HepG2 (cell line): ENCODE data around the gene NAALADL1. TPM values are rescaled to one million over a fixed set of nuclear protein-coding genes. Genes with fewer than 3 reads are reported as not detected.

Experiments
- CBX5 ChIP-seq: sonication (generic); formaldehyde crosslinking; IDR thresholded peaks from 2 replicates; pipeline ENCODE4 v1.4.0; 2020; ENCODE audit warnings: missing genetic modification reagents, borderline replicate concordance
- CHD2 ChIP-seq: IDR thresholded peaks from 2 replicates; pipeline ENCODE4 v1.6.1; 2011; ENCODE audit warnings: low read depth, low read length, improper control_type of control experiment
- GFI1 ChIP-seq: sonication (generic); formaldehyde crosslinking; IDR thresholded peaks from 2 replicates; pipeline ENCODE4 v1.5.0; 2020; ENCODE audit warnings: missing genetic modification reagents, mild to moderate bottlenecking, borderline replicate concordance
- IKZF4 ChIP-seq: sonication (generic); formaldehyde crosslinking; IDR thresholded peaks from 2 replicates; pipeline ENCODE4 v1.5.1; 2020; ENCODE audit warnings: borderline replicate concordance, mild to moderate bottlenecking, low read depth, missing genetic modification reagents; ENCODE audit errors: not compliant biosample characterization
- MXI1 ChIP-seq: IDR thresholded peaks from 3 replicates; pipeline ENCODE4 v1.6.1; 2012; ENCODE audit warnings: low read depth, low read length, inconsistent platforms, borderline replicate concordance
- POLR2G ChIP-seq: fragments of 200-400 bp; formaldehyde crosslinking; IDR thresholded peaks from 2 replicates; pipeline ENCODE4 v1.6.1; 2018; ENCODE audit warnings: mild to moderate bottlenecking, low read depth, low read length, moderate library complexity
- ZBTB3 ChIP-seq: sonication (generic); formaldehyde crosslinking; IDR thresholded peaks from 2 replicates; pipeline ENCODE4 v1.4.0; 2020; ENCODE audit warnings: low read depth, mild to moderate bottlenecking, moderate library complexity, missing genetic modification reagents, borderline replicate concordance
- ZFX ChIP-seq: sonication (generic); formaldehyde crosslinking; IDR thresholded peaks from 2 replicates; pipeline ENCODE4 v1.4.0; 2020; ENCODE audit warnings: mild to moderate bottlenecking, low read depth, missing genetic modification reagents, moderate library complexity
- ZNF12 ChIP-seq: sonication (generic); formaldehyde crosslinking; IDR thresholded peaks from 2 replicates; pipeline ENCODE4 v1.5.0; 2020; ENCODE audit warnings: missing genetic modification reagents
- ZNF3 ChIP-seq: IDR thresholded peaks from 2 replicates; pipeline ENCODE4 v1.7.0; 2017; ENCODE audit warnings: inconsistent platforms
- ZNF501 ChIP-seq: sonication (generic); formaldehyde crosslinking; IDR thresholded peaks from 2 replicates; pipeline ENCODE4 v1.5.1; 2020; ENCODE audit warnings: mild to moderate bottlenecking, moderate library complexity, missing genetic modification reagents
- ZNF546 ChIP-seq: sonication (generic); formaldehyde crosslinking; conservative IDR thresholded peaks from 2 replicates; pipeline ENCODE4 v1.8.1; 2023; ENCODE audit warnings: mild to moderate bottlenecking, missing genetic modification reagents
- ZNF605 ChIP-seq: sonication (generic); formaldehyde crosslinking; IDR thresholded peaks from 2 replicates; pipeline ENCODE4 v1.8.0; 2022; ENCODE audit warnings: mild to moderate bottlenecking, missing genetic modification reagents
- polyA plus RNA-seq, 8 experiments: library from polyadenylated mRNA; depleted of rRNA in 3 of 8; stranded (reverse) in 7 of 8; unstranded in 1 of 8; fragments of >200 nt; fragmentation: Illumina TruSeq in 4 of 8; extraction: Trizol in 4 of 8; gene quantifications; 2 replicates each; pipeline versions ENCODE4 v1.2.1 to v1.2.3, GENCODE V29; 2011 to 2016; ENCODE audit warnings: low read depth in 4 of 8, missing spikeins in 1 of 8, mixed read lengths in 1 of 8; ENCODE audit not compliant: insufficient read depth in 1 of 8
- total RNA-seq, 5 experiments: library from RNA; depleted of rRNA; stranded (reverse); fragments of >200 nt; fragmentation: Illumina TruSeq; extraction: Trizol; gene quantifications; 2 replicates each; pipeline ENCODE4 v1.2.3, GENCODE V29; 2016; ENCODE audit warnings: low read depth in 1 of 5
- TF ChIP-seq, protein P1 (sequence below): sonication (generic); formaldehyde crosslinking; IDR thresholded peaks from 2 replicates; pipeline ENCODE4 v1.8.0; 2022; ENCODE audit warnings: missing genetic modification reagents, mild to moderate bottlenecking, borderline replicate concordance
- TF ChIP-seq, protein P2 (sequence below): sonication (generic); formaldehyde crosslinking; IDR thresholded peaks from 2 replicates; pipeline ENCODE4 v1.4.0; 2020; ENCODE audit warnings: mild to moderate bottlenecking, missing genetic modification reagents
- TF ChIP-seq, protein P3 (sequence below): sonication (generic); IDR thresholded peaks from 2 replicates; pipeline ENCODE4 v1.6.1; 2016; ENCODE audit warnings: low read depth, borderline replicate concordance
- TF ChIP-seq, protein P4 (sequence below): sonication (generic); formaldehyde crosslinking; IDR thresholded peaks from 2 replicates; pipeline ENCODE4 v1.8.0; 2022; ENCODE audit warnings: missing genetic modification reagents, mild to moderate bottlenecking, inconsistent platforms, borderline replicate concordance
- TF ChIP-seq, protein P5 (sequence below): sonication (generic); formaldehyde crosslinking; IDR thresholded peaks from 2 replicates; pipeline ENCODE4 v1.5.1; 2020; ENCODE audit warnings: mild to moderate bottlenecking, moderate library complexity, missing genetic modification reagents

NAALADL1 gene
- total and polyA plus RNA-seq, 2 of the 13 experiments (the other 11 are each of a cell fraction or from before 2014, with no cell fraction given): 9.3 to 33.9 TPM

DNA sequence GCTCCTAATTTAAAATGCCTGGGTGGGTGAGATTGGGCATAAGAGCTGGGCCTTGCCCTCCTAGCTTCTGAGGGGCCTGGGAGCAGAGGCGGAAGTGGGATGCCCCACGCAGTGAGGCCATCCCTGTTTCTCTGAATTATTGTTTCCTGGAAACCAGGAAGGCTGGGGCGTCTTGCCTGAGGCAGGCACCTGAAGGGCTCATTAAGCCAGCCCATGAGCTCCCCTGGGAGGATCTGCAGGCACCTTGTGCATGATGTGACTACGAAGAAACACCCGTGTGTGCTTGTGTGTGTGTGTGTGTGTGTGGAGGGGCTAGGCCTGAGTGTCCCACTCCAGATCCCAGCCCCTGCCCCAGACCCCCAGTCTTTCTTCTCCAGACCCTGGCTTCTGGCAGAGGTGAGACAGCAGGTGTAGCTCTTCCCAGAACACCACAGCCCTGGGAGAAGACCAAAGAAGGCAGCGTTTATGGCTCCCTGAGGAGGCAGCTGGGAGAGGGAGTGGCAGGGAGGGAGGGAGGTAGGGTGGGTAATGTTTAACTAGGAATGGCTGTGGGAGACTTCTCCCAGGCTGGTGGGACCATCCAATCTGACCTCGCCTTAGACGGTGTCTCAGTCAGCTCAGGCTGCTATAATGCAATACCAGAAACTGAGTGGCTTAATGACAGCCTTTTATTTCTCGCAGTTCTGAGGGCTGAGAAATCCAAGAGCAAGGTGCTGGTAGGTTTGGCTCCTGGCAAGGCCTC, 59.5 kb downstream of the NAALADL1 start (continued):
- TF ChIP-seq, protein P1, sequence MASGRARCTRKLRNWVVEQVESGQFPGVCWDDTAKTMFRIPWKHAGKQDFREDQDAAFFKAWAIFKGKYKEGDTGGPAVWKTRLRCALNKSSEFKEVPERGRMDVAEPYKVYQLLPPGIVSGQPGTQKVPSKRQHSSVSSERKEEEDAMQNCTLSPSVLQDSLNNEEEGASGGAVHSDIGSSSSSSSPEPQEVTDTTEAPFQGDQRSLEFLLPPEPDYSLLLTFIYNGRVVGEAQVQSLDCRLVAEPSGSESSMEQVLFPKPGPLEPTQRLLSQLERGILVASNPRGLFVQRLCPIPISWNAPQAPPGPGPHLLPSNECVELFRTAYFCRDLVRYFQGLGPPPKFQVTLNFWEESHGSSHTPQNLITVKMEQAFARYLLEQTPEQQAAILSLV (CRISPR knock-in tag): 0 out of 2 replicates have a peak, but pooled peaks have one; percentile 24
- TF ChIP-seq CHD2 (no peak), ZNF3 (CRISPR knock-in tag) (peak; percentile 87), ZNF546 (0 out of 2 replicates have a peak, but pooled peaks have one; percentile 45), POLR2G (0 out of 2 replicates have a peak, but pooled peaks have one; percentile 28), ZNF501 (CRISPR knock-in tag) (0 out of 2 replicates have a peak, but pooled peaks have one; percentile 62), IKZF4 (CRISPR knock-in tag) (no peak), ZBTB3 (CRISPR knock-in tag) (no peak), MXI1 (peak; percentile 11; the same call in 1 of the 3 replicates), ZNF605 (CRISPR knock-in tag) (0 out of 2 replicates have a peak, but pooled peaks have one; percentile 40), ZFX (CRISPR knock-in tag) (peak; percentile 64), CBX5 (no peak), ZNF12 (CRISPR knock-in tag) (peak; percentile 62; the same call in 1 of the 2 replicates), GFI1 (CRISPR knock-in tag) (0 out of 2 replicates have a peak, but pooled peaks have one; percentile 23)
- TF ChIP-seq, protein P2, sequence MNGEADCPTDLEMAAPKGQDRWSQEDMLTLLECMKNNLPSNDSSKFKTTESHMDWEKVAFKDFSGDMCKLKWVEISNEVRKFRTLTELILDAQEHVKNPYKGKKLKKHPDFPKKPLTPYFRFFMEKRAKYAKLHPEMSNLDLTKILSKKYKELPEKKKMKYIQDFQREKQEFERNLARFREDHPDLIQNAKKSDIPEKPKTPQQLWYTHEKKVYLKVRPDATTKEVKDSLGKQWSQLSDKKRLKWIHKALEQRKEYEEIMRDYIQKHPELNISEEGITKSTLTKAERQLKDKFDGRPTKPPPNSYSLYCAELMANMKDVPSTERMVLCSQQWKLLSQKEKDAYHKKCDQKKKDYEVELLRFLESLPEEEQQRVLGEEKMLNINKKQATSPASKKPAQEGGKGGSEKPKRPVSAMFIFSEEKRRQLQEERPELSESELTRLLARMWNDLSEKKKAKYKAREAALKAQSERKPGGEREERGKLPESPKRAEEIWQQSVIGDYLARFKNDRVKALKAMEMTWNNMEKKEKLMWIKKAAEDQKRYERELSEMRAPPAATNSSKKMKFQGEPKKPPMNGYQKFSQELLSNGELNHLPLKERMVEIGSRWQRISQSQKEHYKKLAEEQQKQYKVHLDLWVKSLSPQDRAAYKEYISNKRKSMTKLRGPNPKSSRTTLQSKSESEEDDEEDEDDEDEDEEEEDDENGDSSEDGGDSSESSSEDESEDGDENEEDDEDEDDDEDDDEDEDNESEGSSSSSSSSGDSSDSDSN (CRISPR knock-in tag): peak; percentile 37
- TF ChIP-seq, protein P3, sequence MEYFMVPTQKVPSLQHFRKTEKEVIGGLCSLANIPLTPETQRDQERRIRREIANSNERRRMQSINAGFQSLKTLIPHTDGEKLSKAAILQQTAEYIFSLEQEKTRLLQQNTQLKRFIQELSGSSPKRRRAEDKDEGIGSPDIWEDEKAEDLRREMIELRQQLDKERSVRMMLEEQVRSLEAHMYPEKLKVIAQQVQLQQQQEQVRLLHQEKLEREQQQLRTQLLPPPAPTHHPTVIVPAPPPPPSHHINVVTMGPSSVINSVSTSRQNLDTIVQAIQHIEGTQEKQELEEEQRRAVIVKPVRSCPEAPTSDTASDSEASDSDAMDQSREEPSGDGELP: peak; percentile 74
- TF ChIP-seq, protein P4, sequence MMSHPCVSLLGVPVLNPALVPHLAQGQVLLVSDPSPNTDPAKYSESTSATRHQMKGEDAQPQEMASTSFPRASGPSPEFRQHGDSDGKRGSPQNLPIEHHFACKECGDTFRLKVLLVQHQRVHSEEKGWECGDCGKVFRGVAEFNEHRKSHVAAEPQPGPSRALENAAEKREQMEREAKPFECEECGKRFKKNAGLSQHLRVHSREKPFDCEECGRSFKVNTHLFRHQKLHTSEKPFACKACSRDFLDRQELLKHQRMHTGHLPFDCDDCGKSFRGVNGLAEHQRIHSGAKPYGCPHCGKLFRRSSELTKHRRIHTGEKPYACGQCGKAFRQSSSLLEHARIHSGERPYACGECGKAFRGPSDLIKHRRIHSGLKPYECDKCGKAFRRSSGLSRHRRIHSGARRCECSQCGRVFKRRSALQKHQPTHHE (CRISPR knock-in tag): 0 out of 2 replicates have a peak, but pooled peaks have one; percentile 59
- TF ChIP-seq, protein P5, sequence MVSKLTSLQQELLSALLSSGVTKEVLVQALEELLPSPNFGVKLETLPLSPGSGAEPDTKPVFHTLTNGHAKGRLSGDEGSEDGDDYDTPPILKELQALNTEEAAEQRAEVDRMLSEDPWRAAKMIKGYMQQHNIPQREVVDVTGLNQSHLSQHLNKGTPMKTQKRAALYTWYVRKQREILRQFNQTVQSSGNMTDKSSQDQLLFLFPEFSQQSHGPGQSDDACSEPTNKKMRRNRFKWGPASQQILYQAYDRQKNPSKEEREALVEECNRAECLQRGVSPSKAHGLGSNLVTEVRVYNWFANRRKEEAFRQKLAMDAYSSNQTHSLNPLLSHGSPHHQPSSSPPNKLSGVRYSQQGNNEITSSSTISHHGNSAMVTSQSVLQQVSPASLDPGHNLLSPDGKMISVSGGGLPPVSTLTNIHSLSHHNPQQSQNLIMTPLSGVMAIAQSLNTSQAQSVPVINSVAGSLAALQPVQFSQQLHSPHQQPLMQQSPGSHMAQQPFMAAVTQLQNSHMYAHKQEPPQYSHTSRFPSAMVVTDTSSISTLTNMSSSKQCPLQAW (CRISPR knock-in tag): peak; percentile 95
